HepG2 (cell line): ENCODE results near the gene GNAI2. TPM values are rescaled to one million over a fixed set of nuclear protein-coding genes. Genes with fewer than 3 reads are reported as not detected.

Experiments
- ARID3A ChIP-seq: IDR thresholded peaks from 2 replicates; pipeline ENCODE4 v1.6.1; 2012; ENCODE audit warnings: low read depth, low read length, improper control_type of control experiment
- ATAD3A ChIP-seq: sonication (generic); formaldehyde crosslinking; IDR thresholded peaks from 2 replicates; pipeline ENCODE4 v1.4.0; 2020; ENCODE audit warnings: missing genetic modification reagents
- CAMTA2 ChIP-seq: sonication (generic); formaldehyde crosslinking; IDR thresholded peaks from 2 replicates; pipeline ENCODE4 v1.4.0; 2020; ENCODE audit warnings: mild to moderate bottlenecking, missing genetic modification reagents, borderline replicate concordance
- CTCF ChIP-seq: sonication (generic); formaldehyde crosslinking; IDR thresholded peaks from 2 replicates; pipeline ENCODE4 v1.5.0; 2020; ENCODE audit warnings: mild to moderate bottlenecking, missing genetic modification reagents, moderate library complexity
- KDM5A ChIP-seq: fragments of 200-600 bp; sonication (generic); IDR thresholded peaks from 2 replicates; pipeline ENCODE4 v1.7.0; 2018; ENCODE audit warnings: antibody characterized with exemption, mild to moderate bottlenecking, low read length, borderline replicate concordance
- NFAT5 ChIP-seq: sonication (generic); formaldehyde crosslinking; IDR thresholded peaks from 2 replicates; pipeline ENCODE4 v1.4.0; 2020; ENCODE audit warnings: missing genetic modification reagents
- PHB2 ChIP-seq: fragments of 450-650 bp; IDR thresholded peaks from 2 replicates; pipeline ENCODE4 v1.6.1; 2018; ENCODE audit not compliant: partially characterized antibody
- RERE ChIP-seq: IDR thresholded peaks from 2 replicates; pipeline ENCODE4 v1.6.1; 2016; ENCODE audit warnings: low read depth, missing genetic modification reagents, missing compliant biosample characterization
- SP5 ChIP-seq: IDR thresholded peaks from 2 replicates; pipeline ENCODE4 v1.6.1; 2016; ENCODE audit warnings: low read depth, borderline replicate concordance
- ZNF253 ChIP-seq: sonication (generic); formaldehyde crosslinking; IDR thresholded peaks from 2 replicates; pipeline ENCODE4 v1.8.0; 2022; ENCODE audit warnings: mild to moderate bottlenecking, missing genetic modification reagents, borderline replicate concordance
- ZNF724P ChIP-seq: sonication (generic); formaldehyde crosslinking; IDR thresholded peaks from 2 replicates; pipeline ENCODE4 v1.8.0; 2022; ENCODE audit warnings: missing genetic modification reagents, borderline replicate concordance
- ZNF784 ChIP-seq: sonication (generic); formaldehyde crosslinking; IDR thresholded peaks from 2 replicates; pipeline ENCODE4 v1.5.1; 2020; ENCODE audit warnings: missing genetic modification reagents, mild to moderate bottlenecking, borderline replicate concordance
- ZNF850 ChIP-seq: sonication (generic); formaldehyde crosslinking; conservative IDR thresholded peaks from 2 replicates; pipeline ENCODE4 v1.9.0; 2021; ENCODE audit warnings: mild to moderate bottlenecking, missing genetic modification reagents
- polyA plus RNA-seq, 8 experiments: library from polyadenylated mRNA; depleted of rRNA in 3 of 8; stranded (reverse) in 7 of 8; unstranded in 1 of 8; fragments of >200 nt; fragmentation: Illumina TruSeq in 4 of 8; extraction: Trizol in 4 of 8; gene quantifications; 2 replicates each; pipeline versions ENCODE4 v1.2.1 to v1.2.3, GENCODE V29; 2011 to 2016; ENCODE audit warnings: low read depth in 4 of 8, missing spikeins in 1 of 8, mixed read lengths in 1 of 8; ENCODE audit not compliant: insufficient read depth in 1 of 8
- total RNA-seq, 5 experiments: library from RNA; depleted of rRNA; stranded (reverse); fragments of >200 nt; fragmentation: Illumina TruSeq; extraction: Trizol; gene quantifications; 2 replicates each; pipeline ENCODE4 v1.2.3, GENCODE V29; 2016; ENCODE audit warnings: low read depth in 1 of 5

The GNAI2 gene
- total and polyA plus RNA-seq, 2 of the 13 experiments (the other 11 are each of a cell fraction or from before 2014, with no cell fraction given) = 51.1 to 66.2 TPM

- TF ChIP-seq ARID3A = no peak
- TF ChIP-seq SP5 (CRISPR knock-in tag) = peak; percentile 53; the same call in 1 of the 2 replicates
- no peak for TF ChIP-seq CAMTA2 (CRISPR knock-in tag)
- no peak for TF ChIP-seq ZNF784 (CRISPR knock-in tag)
- no peak for TF ChIP-seq KDM5A
- TF ChIP-seq ATAD3A (CRISPR knock-in tag) = no peak
- TF ChIP-seq NFAT5 (CRISPR knock-in tag) = no peak
- TF ChIP-seq PHB2 = no peak
- TF ChIP-seq CTCF (CRISPR knock-in tag) = no peak; the same call in 1 of the 2 replicates
- TF ChIP-seq ZNF253 = no peak
- TF ChIP-seq ZNF724P (CRISPR knock-in tag) = no peak
- TF ChIP-seq ZNF850 (CRISPR knock-in tag) = no peak
- no peak for TF ChIP-seq RERE (CRISPR knock-in tag)
These were observed at the start of gene GNAI2 (continued) for GRCh38 chr3:50235716-50236483.
